Endothelial cell of umbilical vein (primary cell): ENCODE results near the gene PKD2.

Experiments
- CTCF ChIP-seq, 2 donors: IDR thresholded peaks; 1 replicate in 1 of 2; 2 replicates in 1 of 2; pipeline ENCODE4 v1.5.1; 2011; ENCODE audit warnings: low read length in 2 of 2, mild to moderate bottlenecking in 2 of 2, moderate library complexity in 2 of 2, control low read depth in 1 of 2, inconsistent platforms in 1 of 2, low read depth in 1 of 2; ENCODE audit not compliant: insufficient read depth in 1 of 2; ENCODE audit errors: extremely low read depth in 1 of 2
- EZH2 ChIP-seq: IDR thresholded peaks from 2 replicates; pipeline ENCODE4 v1.6.1; 2012; ENCODE audit warnings: borderline replicate concordance, low read depth, mild to moderate bottlenecking, moderate library complexity, low read length, inconsistent platforms; ENCODE audit not compliant: severe bottlenecking
- FOS ChIP-seq: IDR thresholded peaks from 2 replicates; pipeline ENCODE4 v1.6.1; 2011; ENCODE audit warnings: mild to moderate bottlenecking, low read length, moderate library complexity, borderline replicate concordance; ENCODE audit not compliant: insufficient read depth
- GATA2 ChIP-seq: IDR thresholded peaks from 2 replicates; pipeline ENCODE4 v1.7.0; 2011; ENCODE audit warnings: low read depth, mild to moderate bottlenecking, moderate library complexity, mixed read lengths, low read length; ENCODE audit not compliant: insufficient read length, insufficient read depth
- JUN ChIP-seq: IDR thresholded peaks from 2 replicates; pipeline ENCODE4 v1.6.1; 2011; ENCODE audit warnings: borderline replicate concordance, low read depth; ENCODE audit not compliant: insufficient read length, insufficient read depth
- MAX ChIP-seq: IDR thresholded peaks from 2 replicates; pipeline ENCODE4 v1.6.1; 2011; ENCODE audit not compliant: insufficient read depth, insufficient read length
- MYC ChIP-seq: IDR thresholded peaks from one replicate; pipeline ENCODE4 v1.6.1; 2011; ENCODE audit warnings: mild to moderate bottlenecking, low read depth, low read length
- POLR2A ChIP-seq: IDR thresholded peaks from 2 replicates; pipeline ENCODE4 v1.6.1; 2012; ENCODE audit warnings: low read depth, mild to moderate bottlenecking, control low read depth, low read length
- POLR2AphosphoS5 ChIP-seq: IDR thresholded peaks from 2 replicates; pipeline ENCODE4 v1.6.1; 2012; ENCODE audit warnings: low read depth, mild to moderate bottlenecking, control low read depth, low read length, moderate library complexity; ENCODE audit not compliant: insufficient read depth

GRCh38 chr4:88037447-88037846, 30.0 kb downstream of the PKD2 start:
- TF ChIP-seq CTCF (IDR thresholded peaks at IDR 0.05; ENCODE audit: extremely low read depth in 1 of 2, insufficient read depth in 1 of 2, low read depth in 1 of 2, low read length in 2 of 2) = no peak
- no peak for TF ChIP-seq EZH2
- TF ChIP-seq POLR2AphosphoS5 = no peak
- no peak for TF ChIP-seq POLR2A
- TF ChIP-seq MYC = no peak
- no peak for TF ChIP-seq JUN
- no peak for TF ChIP-seq MAX
- TF ChIP-seq GATA2 = no peak
- no peak for TF ChIP-seq FOS
